ENCODE results near the gene SCUBE2. TPM values are rescaled to one million over a fixed set of nuclear protein-coding genes. Genes with fewer than 3 reads are reported as not detected.

Gene SCUBE2
- total and polyA plus RNA-seq, 2 donors (not counting 1 experiment from before 2014, with no cell fraction given), result not detected

DNA sequence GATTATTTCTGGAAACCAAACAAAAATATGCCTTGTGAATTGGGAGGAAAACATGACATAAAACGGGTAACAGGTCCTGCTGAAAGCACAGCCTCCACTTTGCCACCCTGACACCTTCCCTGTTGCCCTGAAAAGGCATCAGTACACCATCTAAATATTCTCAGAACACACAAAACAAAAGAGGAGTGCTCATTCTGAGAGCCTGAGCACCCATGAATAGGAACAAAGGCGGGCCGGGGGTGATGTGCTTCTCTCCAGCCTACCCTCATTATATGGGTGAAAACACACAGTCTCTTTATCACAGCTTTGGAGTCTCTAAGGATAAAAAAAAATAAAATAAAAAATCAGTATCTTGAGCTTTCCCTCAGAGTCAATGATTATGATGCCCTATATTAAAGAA is 19.7 kb downstream of the SCUBE2 start:
- Histone ChIP-seq H2AFZ (ENCODE audit: insufficient read depth, low read depth, low read length, poor library complexity, severe bottlenecking) (no peak overlapping the region), H3K79me2 (ENCODE audit: control insufficient read depth, insufficient read depth, low read length) (no peaks in the 10 kb centered on the region), H3K4me3 (ENCODE audit: control extremely low read depth in 1 of 5, extremely low read depth in 1 of 5, insufficient read depth in 1 of 5, low read depth in 2 of 5, low read length in 4 of 5) (no peak overlapping the region), H3K27me3 (replicated peaks in 1 of 4; ENCODE audit: control extremely low read depth in 1 of 4, control insufficient read depth in 3 of 4, insufficient read depth in 4 of 4, low read length in 3 of 4) (peaks cover 0 to 4% (median 2%) of the 10 kb centered on the region in 4 experiments), H4K20me1 (ENCODE audit: control insufficient read depth, insufficient read depth, low read length, poor library complexity, severe bottlenecking) (no peaks in the 10 kb centered on the region), H3K4me1 (ENCODE audit: control insufficient read depth in 2 of 2, insufficient read depth in 2 of 2, low read length in 2 of 2) (no peaks in the 10 kb centered on the region), H3K36me3 (replicated peaks in 1 of 2; ENCODE audit: control extremely low read depth in 1 of 2, control insufficient read depth in 1 of 2, extremely low read depth in 1 of 2, insufficient read depth in 2 of 2, low read length in 1 of 2) (no peaks in the 10 kb centered on the region), H3K4me2 (replicated peaks; ENCODE audit: low read depth, low read length, poor library complexity, severe bottlenecking) (no peak overlapping the region), H3K9me3 (ENCODE audit: control extremely low read depth in 1 of 3, control insufficient read depth in 2 of 3, insufficient read depth in 1 of 3, low read length in 2 of 3) (no peaks in the 10 kb centered on the region), H3K9ac (ENCODE audit: low read length) (no peak overlapping the region), H3K27ac (ENCODE audit: low read length in 2 of 2) (no peak overlapping the region)
- Mint-ChIP-seq H3K4me3 (no peak overlapping the region), H3K9me3 (ENCODE audit: insufficient read depth) (no peaks in the 10 kb centered on the region), H3K27ac (no peak overlapping the region), H3K4me1 (no peaks in the 10 kb centered on the region), H3K27me3 (peaks cover 31% of the 10 kb centered on the region)
- ATAC-seq (ENCODE audit: low read depth) (no peak), DNase-seq (no peak)
- 62% methylated on average over 2 of the region's 3 CpGs for WGBS (ENCODE audit: insufficient coverage)
- intact Hi-C loops (cut with micrococcal nuclease), result no loop called here
- no peak for TF ChIP-seq EZH2 (IDR thresholded peaks at IDR 0.05; ENCODE audit: borderline replicate concordance, insufficient read depth, low read depth, low read length, poor library complexity, severe bottlenecking)
- TF ChIP-seq, protein P1, sequence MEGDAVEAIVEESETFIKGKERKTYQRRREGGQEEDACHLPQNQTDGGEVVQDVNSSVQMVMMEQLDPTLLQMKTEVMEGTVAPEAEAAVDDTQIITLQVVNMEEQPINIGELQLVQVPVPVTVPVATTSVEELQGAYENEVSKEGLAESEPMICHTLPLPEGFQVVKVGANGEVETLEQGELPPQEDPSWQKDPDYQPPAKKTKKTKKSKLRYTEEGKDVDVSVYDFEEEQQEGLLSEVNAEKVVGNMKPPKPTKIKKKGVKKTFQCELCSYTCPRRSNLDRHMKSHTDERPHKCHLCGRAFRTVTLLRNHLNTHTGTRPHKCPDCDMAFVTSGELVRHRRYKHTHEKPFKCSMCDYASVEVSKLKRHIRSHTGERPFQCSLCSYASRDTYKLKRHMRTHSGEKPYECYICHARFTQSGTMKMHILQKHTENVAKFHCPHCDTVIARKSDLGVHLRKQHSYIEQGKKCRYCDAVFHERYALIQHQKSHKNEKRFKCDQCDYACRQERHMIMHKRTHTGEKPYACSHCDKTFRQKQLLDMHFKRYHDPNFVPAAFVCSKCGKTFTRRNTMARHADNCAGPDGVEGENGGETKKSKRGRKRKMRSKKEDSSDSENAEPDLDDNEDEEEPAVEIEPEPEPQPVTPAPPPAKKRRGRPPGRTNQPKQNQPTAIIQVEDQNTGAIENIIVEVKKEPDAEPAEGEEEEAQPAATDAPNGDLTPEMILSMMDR (IDR thresholded peaks at IDR 0.05), result no peak
- ChIA-PET POLR2A (no interaction called here), CTCF (no interaction called here)

DNA sequence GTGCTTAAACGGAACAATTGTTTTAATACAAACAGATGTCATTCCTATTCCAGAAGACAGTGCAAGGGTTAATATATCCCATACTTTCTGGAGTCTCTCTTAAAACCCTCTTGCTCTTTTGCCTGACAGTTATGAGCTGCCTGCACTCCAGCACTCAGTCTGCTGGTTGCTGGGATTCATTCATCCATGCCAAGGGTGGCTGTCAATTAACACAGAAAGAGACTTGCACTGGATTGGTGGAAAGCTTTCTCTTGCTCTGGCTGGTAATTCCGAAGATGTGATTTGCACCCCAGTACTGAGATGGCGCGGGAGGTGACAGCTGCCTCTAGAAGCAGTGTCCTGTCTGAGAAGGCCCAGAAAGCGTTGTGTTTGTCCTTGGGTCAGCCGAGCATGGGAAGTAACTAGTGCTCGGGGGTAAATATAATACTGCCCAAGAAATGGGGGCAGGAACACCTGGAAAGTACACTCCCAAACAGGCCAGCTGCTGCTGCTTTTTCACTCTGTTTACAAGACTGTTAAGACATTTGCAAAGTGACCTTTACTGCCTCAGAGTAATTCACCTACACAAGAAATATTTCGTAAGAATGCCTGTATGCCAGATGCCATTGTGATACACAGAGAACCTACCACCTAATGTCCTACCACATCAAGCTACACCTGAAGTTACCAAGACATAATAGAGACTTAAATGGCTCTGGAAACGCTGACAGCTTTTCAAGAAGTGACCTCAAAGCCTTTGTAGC is 20.5 kb downstream of the SCUBE2 start:
- H3K4me3 Mint-ChIP-seq, result no peak overlapping the region
- no peaks in the 10 kb centered on the region for H3K4me1 ChIP-seq (ENCODE audit: control insufficient read depth in 2 of 2, insufficient read depth in 2 of 2, low read length in 2 of 2)
- no peak overlapping the region for H3K27ac ChIP-seq (ENCODE audit: low read length in 2 of 2)
- ATAC-seq (ENCODE audit: low read depth) (no peak), DNase-seq (no peak)
- H3K9ac ChIP-seq (ENCODE audit: low read length), result no peak overlapping the region
- no peaks in the 10 kb centered on the region for H3K4me1 Mint-ChIP-seq
- H2AFZ ChIP-seq (ENCODE audit: insufficient read depth, low read depth, low read length, poor library complexity, severe bottlenecking), result no peak overlapping the region
- WGBS (ENCODE audit: insufficient coverage), result 91% methylated on average over 9 of the region's 9 CpGs
- H3K27ac Mint-ChIP-seq, result no peak overlapping the region
- ChIA-PET CTCF (no interaction called here), POLR2A (no interaction called here)
- peaks cover 0 to 4% (median 2%) of the 10 kb centered on the region in 4 experiments for H3K27me3 ChIP-seq (replicated peaks in 1 of 4; ENCODE audit: control extremely low read depth in 1 of 4, control insufficient read depth in 3 of 4, insufficient read depth in 4 of 4, low read length in 3 of 4)
- H3K9me3 Mint-ChIP-seq (ENCODE audit: insufficient read depth), result no peaks in the 10 kb centered on the region
- TF ChIP-seq, protein P1 (IDR thresholded peaks at IDR 0.05), result no peak
- no peak for TF ChIP-seq EZH2 (IDR thresholded peaks at IDR 0.05; ENCODE audit: borderline replicate concordance, insufficient read depth, low read depth, low read length, poor library complexity, severe bottlenecking)
- no peak overlapping the region for H3K4me3 ChIP-seq (ENCODE audit: control extremely low read depth in 1 of 5, extremely low read depth in 1 of 5, insufficient read depth in 1 of 5, low read depth in 2 of 5, low read length in 4 of 5)
- no peaks in the 10 kb centered on the region for H4K20me1 ChIP-seq (ENCODE audit: control insufficient read depth, insufficient read depth, low read length, poor library complexity, severe bottlenecking)
- H3K79me2 ChIP-seq (ENCODE audit: control insufficient read depth, insufficient read depth, low read length), result no peaks in the 10 kb centered on the region
- H3K36me3 ChIP-seq (replicated peaks in 1 of 2; ENCODE audit: control extremely low read depth in 1 of 2, control insufficient read depth in 1 of 2, extremely low read depth in 1 of 2, insufficient read depth in 2 of 2, low read length in 1 of 2), result no peaks in the 10 kb centered on the region
- no peaks in the 10 kb centered on the region for H3K9me3 ChIP-seq (ENCODE audit: control extremely low read depth in 1 of 3, control insufficient read depth in 2 of 3, insufficient read depth in 1 of 3, low read length in 2 of 3)
- no peak overlapping the region for H3K4me2 ChIP-seq (replicated peaks; ENCODE audit: low read depth, low read length, poor library complexity, severe bottlenecking)
- peaks cover 29% of the 10 kb centered on the region for H3K27me3 Mint-ChIP-seq
- intact Hi-C loops (cut with micrococcal nuclease), result no loop called here
